ENCODE results near the gene UTS2B.
"Not testable (repeated sequence)": the region's sequence is repeated elsewhere in the genome, so short reads cannot be mapped to it uniquely, and the experiment has no call there.

Gene UTS2B

DNA sequence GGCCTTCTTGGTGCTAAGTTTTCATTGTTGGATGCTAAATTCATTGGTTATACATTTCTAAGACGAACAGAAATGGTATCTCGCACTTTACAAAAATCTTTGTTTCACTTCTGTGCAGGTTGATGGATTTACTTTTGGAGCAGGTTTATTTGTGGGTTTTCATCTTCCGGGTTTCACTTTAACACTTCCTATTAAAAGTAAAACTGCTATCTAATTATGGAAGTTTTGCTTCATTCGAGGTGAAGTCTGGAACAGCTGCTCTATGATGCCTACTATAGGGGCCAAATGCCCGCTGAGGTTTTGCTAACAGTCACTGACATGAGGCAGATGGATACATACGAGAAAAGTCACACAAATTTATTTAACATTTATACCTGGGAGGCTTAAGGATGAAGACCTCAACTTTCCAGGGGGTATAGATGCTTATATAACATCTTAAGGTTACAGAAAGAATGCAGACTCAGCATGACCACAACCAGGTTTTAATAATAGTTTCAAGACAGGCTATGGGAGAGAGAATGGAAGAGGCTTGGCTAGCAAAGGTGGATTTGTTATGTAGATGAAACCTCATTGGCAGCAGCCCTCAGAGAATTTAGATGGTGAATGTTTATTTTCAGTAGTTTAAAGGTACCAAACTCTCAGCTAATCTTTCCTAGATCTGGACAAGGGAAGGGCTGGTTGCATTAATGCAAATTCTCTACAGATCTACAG, 77.1 kb downstream of the UTS2B start:
- TF ChIP-seq, protein P1, sequence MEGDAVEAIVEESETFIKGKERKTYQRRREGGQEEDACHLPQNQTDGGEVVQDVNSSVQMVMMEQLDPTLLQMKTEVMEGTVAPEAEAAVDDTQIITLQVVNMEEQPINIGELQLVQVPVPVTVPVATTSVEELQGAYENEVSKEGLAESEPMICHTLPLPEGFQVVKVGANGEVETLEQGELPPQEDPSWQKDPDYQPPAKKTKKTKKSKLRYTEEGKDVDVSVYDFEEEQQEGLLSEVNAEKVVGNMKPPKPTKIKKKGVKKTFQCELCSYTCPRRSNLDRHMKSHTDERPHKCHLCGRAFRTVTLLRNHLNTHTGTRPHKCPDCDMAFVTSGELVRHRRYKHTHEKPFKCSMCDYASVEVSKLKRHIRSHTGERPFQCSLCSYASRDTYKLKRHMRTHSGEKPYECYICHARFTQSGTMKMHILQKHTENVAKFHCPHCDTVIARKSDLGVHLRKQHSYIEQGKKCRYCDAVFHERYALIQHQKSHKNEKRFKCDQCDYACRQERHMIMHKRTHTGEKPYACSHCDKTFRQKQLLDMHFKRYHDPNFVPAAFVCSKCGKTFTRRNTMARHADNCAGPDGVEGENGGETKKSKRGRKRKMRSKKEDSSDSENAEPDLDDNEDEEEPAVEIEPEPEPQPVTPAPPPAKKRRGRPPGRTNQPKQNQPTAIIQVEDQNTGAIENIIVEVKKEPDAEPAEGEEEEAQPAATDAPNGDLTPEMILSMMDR (IDR thresholded peaks at IDR 0.05; ENCODE audit: borderline replicate concordance, insufficient read depth, low read depth, low read length) = no peak
- H3K4me3 ChIP-seq (ENCODE audit: low read depth, low read length) = no peak overlapping the region

DNA sequence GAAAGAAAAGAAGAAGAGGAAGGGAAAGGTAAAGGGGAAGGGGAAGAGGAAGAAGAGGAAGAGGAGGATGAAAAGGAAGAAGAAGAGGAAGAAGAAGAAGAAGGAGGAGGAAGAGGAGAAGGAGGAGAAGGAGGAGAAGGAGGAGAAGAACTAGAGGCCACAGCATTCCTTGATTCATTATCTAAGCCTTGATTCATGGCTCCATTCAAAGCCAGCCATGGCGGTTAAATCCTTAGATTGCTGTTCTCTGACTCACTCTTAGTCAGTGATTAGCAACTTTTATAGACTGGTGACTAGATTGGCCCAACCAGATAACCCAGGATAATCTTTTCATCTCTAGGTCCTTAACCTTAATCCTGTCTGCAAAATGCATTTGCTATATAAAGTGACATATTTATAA, 83.7 kb downstream of the UTS2B start:
- no peak overlapping the region for H3K4me3 ChIP-seq (ENCODE audit: low read depth, low read length)

DNA sequence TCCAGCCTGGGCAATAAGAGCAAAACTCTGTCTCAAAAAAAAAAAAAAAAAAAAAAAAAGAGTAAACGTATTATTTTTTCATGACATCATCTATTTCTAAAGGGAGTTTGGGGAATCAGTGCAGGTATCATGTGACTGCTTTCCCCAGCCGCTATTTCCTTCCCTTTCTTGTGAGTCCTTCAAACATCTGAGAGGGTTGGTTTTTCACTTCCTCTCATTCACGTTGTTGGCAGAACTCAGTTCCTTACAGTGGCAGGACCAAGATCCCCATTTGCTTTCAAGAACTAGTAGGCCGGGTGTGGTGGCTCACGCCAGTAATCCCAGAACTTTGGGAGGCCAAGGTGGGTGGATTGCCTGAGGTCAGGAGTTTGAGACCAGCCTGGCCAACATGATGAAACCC, 84.3 kb downstream of the UTS2B start:
- not testable (repeated sequence) for H3K4me3 ChIP-seq (ENCODE audit: low read depth, low read length)

More for the DNA sequence above, 83.7 kb downstream of the UTS2B start:
- TF ChIP-seq, protein P1 (IDR thresholded peaks at IDR 0.05; ENCODE audit: borderline replicate concordance, insufficient read depth, low read depth, low read length) = no peak

DNA sequence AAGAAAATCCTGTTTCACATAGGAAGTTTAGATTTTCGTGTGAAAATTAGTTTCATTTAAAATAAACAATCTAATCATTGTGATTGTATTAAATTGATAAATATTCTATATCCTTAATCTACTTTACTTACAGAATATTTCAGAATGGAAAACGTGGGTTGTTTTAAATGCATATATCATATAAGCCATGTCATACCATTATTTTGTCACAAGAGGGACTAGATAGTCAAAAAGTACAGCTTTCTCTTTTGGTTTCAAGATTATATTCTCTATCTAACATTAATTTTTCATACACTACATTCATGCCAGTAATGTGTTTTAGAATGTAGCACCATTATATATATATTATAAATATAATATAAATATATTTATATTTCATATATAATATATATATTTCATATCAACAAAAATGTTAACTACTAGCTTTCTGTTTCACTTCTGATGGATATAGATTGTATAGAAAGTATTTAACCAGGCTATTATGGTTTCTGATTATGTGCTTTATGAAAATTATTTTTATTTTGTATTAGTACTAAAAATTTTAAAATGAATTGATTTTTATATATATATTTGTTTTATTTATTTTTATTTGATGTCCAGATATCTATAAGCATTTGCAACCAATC, 86.0 kb downstream of the UTS2B start:
- TF ChIP-seq, protein P1 (IDR thresholded peaks at IDR 0.05; ENCODE audit: borderline replicate concordance, insufficient read depth, low read depth, low read length) = no peak

DNA sequence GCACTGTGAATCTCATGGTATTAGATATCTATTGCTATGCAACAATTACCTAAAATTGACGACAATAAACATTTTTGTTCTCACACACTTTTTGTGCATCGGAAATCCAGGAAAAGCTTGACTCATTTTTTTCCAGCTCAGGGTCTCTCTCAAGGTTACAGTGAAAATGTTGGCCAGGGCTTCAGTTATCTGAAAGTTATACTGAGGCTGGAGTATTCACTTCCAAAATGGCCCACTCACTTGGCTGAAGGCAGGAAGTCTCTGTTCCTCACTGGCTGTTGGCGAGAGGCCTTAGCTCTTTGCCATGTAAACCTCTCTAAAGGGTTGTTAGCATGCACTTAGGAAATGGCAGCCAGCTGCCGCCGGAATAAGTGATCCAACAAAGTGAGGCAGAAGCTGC, 89.8 kb downstream of the UTS2B start:
- H3K4me3 ChIP-seq (ENCODE audit: low read depth, low read length) = no peak overlapping the region
- TF ChIP-seq, protein P1 (IDR thresholded peaks at IDR 0.05; ENCODE audit: borderline replicate concordance, insufficient read depth, low read depth, low read length) = no peak

More for the DNA sequence above, 86.0 kb downstream of the UTS2B start:
- H3K4me3 ChIP-seq (ENCODE audit: low read depth, low read length) = no peak overlapping the region

DNA sequence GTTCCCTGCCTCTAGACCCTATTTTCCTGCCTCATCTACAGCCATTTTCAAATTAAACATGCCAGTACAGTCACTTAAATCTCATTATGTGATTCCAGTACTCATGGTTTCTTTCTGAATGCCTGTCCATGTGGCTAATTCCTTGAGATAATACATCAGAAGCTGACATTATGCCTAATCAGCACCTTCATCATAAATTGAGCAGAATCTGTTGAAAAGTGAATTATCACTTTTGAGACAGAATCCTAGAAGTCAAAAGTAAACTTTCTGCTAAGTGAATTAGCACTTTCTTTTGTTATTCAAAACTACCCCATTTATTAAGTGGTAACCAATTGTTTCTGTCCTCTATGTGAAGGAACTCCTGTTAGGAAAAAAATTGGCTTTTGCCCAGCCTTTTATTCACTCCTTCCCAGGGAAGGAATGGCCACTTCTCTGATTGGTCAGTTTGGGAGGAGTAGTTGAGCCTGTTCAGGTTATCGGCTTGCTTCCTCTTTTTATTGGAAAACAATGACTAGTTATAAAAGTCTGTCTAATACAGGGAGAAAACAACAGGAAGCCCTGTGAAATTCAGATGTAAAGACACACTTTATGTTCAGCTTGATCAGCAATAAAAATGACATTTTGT, 90.8 kb downstream of the UTS2B start:
- H3K4me3 ChIP-seq (ENCODE audit: low read depth, low read length) = no peak overlapping the region
- TF ChIP-seq, protein P1 (IDR thresholded peaks at IDR 0.05; ENCODE audit: borderline replicate concordance, insufficient read depth, low read depth, low read length) = no peak

DNA sequence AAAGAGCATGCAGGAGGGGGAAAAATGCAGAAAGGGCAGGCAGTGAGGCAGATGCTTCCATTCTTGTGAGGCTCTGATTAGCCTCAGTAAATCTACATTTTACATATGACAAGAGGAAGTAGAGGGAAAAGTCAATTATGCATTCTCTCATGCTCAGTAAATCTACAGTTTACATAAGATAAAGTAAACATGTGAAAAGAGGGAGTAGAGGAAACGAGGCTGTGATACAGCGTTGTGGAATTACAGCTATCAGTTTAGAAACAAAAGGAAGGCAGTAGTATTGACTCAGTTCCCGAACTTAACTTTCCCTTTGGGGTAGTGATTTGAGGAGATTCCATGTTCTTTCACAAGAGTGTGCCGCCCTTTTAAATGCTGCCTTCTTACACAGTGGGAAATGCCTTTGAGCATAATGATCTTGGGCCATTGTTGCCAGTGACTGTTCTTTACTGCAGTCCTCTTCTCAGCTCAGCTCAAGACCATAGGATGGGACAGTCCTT, 92.0 kb downstream of the UTS2B start:
- TF ChIP-seq, protein P1 (IDR thresholded peaks at IDR 0.05; ENCODE audit: borderline replicate concordance, insufficient read depth, low read depth, low read length) = no peak
- no peak overlapping the region for H3K4me3 ChIP-seq (ENCODE audit: low read depth, low read length)
